ENCODE results near the gene ZNF578.
"Not testable (repeated sequence)": the region's sequence is repeated elsewhere in the genome, so short reads cannot be mapped to it uniquely, and the experiment has no call there.

ZNF578 gene

GRCh38 chr19:52516191-52516590 is 62.8 kb downstream of the ZNF578 start:
- DNase-seq (ENCODE audit: low read depth, low spot score), result no peak
- TF ChIP-seq, protein P1, sequence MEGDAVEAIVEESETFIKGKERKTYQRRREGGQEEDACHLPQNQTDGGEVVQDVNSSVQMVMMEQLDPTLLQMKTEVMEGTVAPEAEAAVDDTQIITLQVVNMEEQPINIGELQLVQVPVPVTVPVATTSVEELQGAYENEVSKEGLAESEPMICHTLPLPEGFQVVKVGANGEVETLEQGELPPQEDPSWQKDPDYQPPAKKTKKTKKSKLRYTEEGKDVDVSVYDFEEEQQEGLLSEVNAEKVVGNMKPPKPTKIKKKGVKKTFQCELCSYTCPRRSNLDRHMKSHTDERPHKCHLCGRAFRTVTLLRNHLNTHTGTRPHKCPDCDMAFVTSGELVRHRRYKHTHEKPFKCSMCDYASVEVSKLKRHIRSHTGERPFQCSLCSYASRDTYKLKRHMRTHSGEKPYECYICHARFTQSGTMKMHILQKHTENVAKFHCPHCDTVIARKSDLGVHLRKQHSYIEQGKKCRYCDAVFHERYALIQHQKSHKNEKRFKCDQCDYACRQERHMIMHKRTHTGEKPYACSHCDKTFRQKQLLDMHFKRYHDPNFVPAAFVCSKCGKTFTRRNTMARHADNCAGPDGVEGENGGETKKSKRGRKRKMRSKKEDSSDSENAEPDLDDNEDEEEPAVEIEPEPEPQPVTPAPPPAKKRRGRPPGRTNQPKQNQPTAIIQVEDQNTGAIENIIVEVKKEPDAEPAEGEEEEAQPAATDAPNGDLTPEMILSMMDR (IDR thresholded peaks at IDR 0.05; ENCODE audit: low read depth, low read length), result no peak
- in situ Hi-C loops (cut with HindIII; ENCODE audit: low sequenced_read_pairs), result no loop called here
- H3K4me3 ChIP-seq (ENCODE audit: low read depth, low read length), result no peak overlapping the region

GRCh38 chr19:52518646-52519045 is 65.3 kb downstream of the ZNF578 start:
- in situ Hi-C loops (cut with HindIII; ENCODE audit: low sequenced_read_pairs), result no loop called here
- H3K4me3 ChIP-seq (ENCODE audit: low read depth, low read length), result no peak overlapping the region
- no peak for DNase-seq (ENCODE audit: low read depth, low spot score)
- TF ChIP-seq, protein P1 (IDR thresholded peaks at IDR 0.05; ENCODE audit: low read depth, low read length), result no peak

GRCh38 chr19:52519175-52519574 is 65.8 kb downstream of the ZNF578 start:
- DNase-seq (ENCODE audit: low read depth, low spot score); in situ Hi-C loops (cut with HindIII; ENCODE audit: low sequenced_read_pairs): not testable (repeated sequence)

GRCh38 chr19:52520013-52520412 is 66.7 kb downstream of the ZNF578 start:
- no peak overlapping the region for H3K4me3 ChIP-seq (ENCODE audit: low read depth, low read length)
- no peak for DNase-seq (ENCODE audit: low read depth, low spot score)
- TF ChIP-seq, protein P1 (IDR thresholded peaks at IDR 0.05; ENCODE audit: low read depth, low read length), result no peak
- in situ Hi-C loops (cut with HindIII; ENCODE audit: low sequenced_read_pairs), result no loop called here

More at GRCh38 chr19:52519175-52519574, 65.8 kb downstream of the ZNF578 start:
- H3K4me3 ChIP-seq (ENCODE audit: low read depth, low read length), result not testable (repeated sequence)

DNA sequence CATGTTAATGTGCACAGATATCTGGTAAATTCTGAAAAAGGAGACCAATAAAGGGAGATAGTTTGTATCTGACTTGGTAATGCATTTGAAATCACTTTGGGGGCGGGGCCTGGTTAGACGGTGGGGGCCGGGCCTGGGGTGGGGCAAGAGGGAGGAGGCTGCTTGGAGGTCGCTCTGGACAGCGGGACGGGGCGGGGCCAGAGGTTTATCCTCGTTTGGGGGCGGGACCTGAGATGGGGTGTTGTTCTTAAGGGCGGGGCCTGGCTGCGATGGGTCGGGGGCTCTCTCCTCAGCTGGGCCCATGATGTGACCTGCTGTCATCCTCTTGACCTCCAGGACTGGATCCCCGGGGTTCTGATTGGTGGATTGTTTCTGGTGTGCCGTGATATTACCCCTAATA is 69.2 kb downstream of the ZNF578 start:
- TF ChIP-seq, protein P1 (IDR thresholded peaks at IDR 0.05; ENCODE audit: low read depth, low read length), result no peak
- no peak for DNase-seq (ENCODE audit: low read depth, low spot score)
- in situ Hi-C loops (cut with HindIII; ENCODE audit: low sequenced_read_pairs), result no loop called here
- H3K4me3 ChIP-seq (ENCODE audit: low read depth, low read length), result no peak overlapping the region

GRCh38 chr19:52524086-52524485 is 70.7 kb downstream of the ZNF578 start:
- TF ChIP-seq, protein P1 (IDR thresholded peaks at IDR 0.05; ENCODE audit: low read depth, low read length), result no peak
- no peak overlapping the region for H3K4me3 ChIP-seq (ENCODE audit: low read depth, low read length)
- DNase-seq (ENCODE audit: low read depth, low spot score), result no peak
- in situ Hi-C loops (cut with HindIII; ENCODE audit: low sequenced_read_pairs), result no loop called here

GRCh38 chr19:52527134-52527955 is 74.0 kb downstream of the ZNF578 start, which contains the start of gene ZNF808:
Gene ZNF808, plus strand, starts transcription at chr19:52527668. Its CDS starts 15,617 bp downstream, at chr19:52543285.
- peak; percentile 87 for DNase-seq (ENCODE audit: low read depth, low spot score)
- TF ChIP-seq, protein P1 (IDR thresholded peaks at IDR 0.05; ENCODE audit: low read depth, low read length), result peak; percentile 64
- peak within 1 kb of the TSS; percentile 85 for H3K4me3 ChIP-seq (ENCODE audit: low read depth, low read length)
- in situ Hi-C loops (cut with HindIII; ENCODE audit: low sequenced_read_pairs), result no loop called here
